ENCODE data around the gene ACAD8. TPM values are rescaled to one million over a fixed set of nuclear protein-coding genes. Genes with fewer than 3 reads are reported as not detected.
"Not testable (repeated sequence)": the region's sequence is repeated elsewhere in the genome, so short reads cannot be mapped to it uniquely, and the experiment has no call there.

Gene ACAD8
- total RNA-seq, 4 donors from 2014 or later, result 46.3 to 71.2 (median 59.8) TPM

GRCh38 chr11:134282121-134283045 is 29.0 kb downstream of the ACAD8 start:
- H3K27me3 ChIP-seq, result peaks cover 16% of the 10 kb centered on the region
- H3K36me3 ChIP-seq, result no peaks in the 10 kb centered on the region
- DNase-seq (ENCODE audit: low spot score in 2 of 2), result no peak
- WGBS, result 78% methylated on average over 20 of the region's 22 CpGs
- H3K4me1 ChIP-seq, result peaks cover 6% of the 10 kb centered on the region
- no peak overlapping the region for H3K4me3 ChIP-seq
- TF ChIP-seq EP300 (IDR thresholded peaks at IDR 0.05), result no peak
- TF ChIP-seq POLR2A (IDR thresholded peaks at IDR 0.05), result no peak
- TF ChIP-seq CTCF (IDR thresholded peaks at IDR 0.05), result no peak
- no peak for TF ChIP-seq POLR2AphosphoS5 (IDR thresholded peaks at IDR 0.05)
- H3K9me3 ChIP-seq, result no peaks in the 10 kb centered on the region
- H3K27ac ChIP-seq, result no peak overlapping the region

- WGBS, result 93% methylated on average over 15 of the region's 16 CpGs
- Histone ChIP-seq H3K36me3 (no peaks in the 10 kb centered on the region), H3K4me3 (no peak overlapping the region), H3K9me3 (no peaks in the 10 kb centered on the region), H3K27me3 (peaks cover 4% of the 10 kb centered on the region), H3K27ac (no peak overlapping the region), H3K4me1 (peaks cover 6% of the 10 kb centered on the region)
- no peak for DNase-seq (ENCODE audit: low spot score in 2 of 2)
- no peak for TF ChIP-seq CTCF (IDR thresholded peaks at IDR 0.05)
- no peak for TF ChIP-seq POLR2A (IDR thresholded peaks at IDR 0.05)
- TF ChIP-seq EP300 (IDR thresholded peaks at IDR 0.05), result no peak
- no peak for TF ChIP-seq POLR2AphosphoS5 (IDR thresholded peaks at IDR 0.05)
Observed at GRCh38 chr11:134283461-134284230, 30.3 kb downstream of the ACAD8 start.

- not testable (repeated sequence) for H3K27me3 ChIP-seq; H3K4me3 ChIP-seq; H3K4me1 ChIP-seq; H3K27ac ChIP-seq; DNase-seq (ENCODE audit: low spot score in 2 of 2); H3K36me3 ChIP-seq; H3K9me3 ChIP-seq
- 83% methylated on average over 5 of the region's 5 CpGs for WGBS
Observed at GRCh38 chr11:134284349-134284748, 31.0 kb downstream of the ACAD8 start.

GRCh38 chr11:134287561-134287960 is 34.2 kb downstream of the ACAD8 start:
- Histone ChIP-seq H3K27me3 (no peaks in the 10 kb centered on the region), H3K4me1 (peaks cover 3% of the 10 kb centered on the region), H3K4me3 (no peak overlapping the region), H3K9me3 (no peaks in the 10 kb centered on the region), H3K36me3 (no peaks in the 10 kb centered on the region), H3K27ac (no peak overlapping the region)
- no peak for DNase-seq (ENCODE audit: low spot score in 2 of 2)
- WGBS, result 88% methylated on average over 12 of the region's 12 CpGs
- TF ChIP-seq EP300 (IDR thresholded peaks at IDR 0.05), result no peak
- no peak for TF ChIP-seq CTCF (IDR thresholded peaks at IDR 0.05)
- no peak for TF ChIP-seq POLR2A (IDR thresholded peaks at IDR 0.05)
- TF ChIP-seq POLR2AphosphoS5 (IDR thresholded peaks at IDR 0.05), result no peak

GRCh38 chr11:134288486-134288885 is 35.1 kb downstream of the ACAD8 start:
- no peak for DNase-seq (ENCODE audit: low spot score in 2 of 2)
- Histone ChIP-seq H3K4me3 (no peak overlapping the region), H3K36me3 (no peaks in the 10 kb centered on the region), H3K27me3 (no peaks in the 10 kb centered on the region), H3K27ac (no peak overlapping the region), H3K4me1 (no peaks in the 10 kb centered on the region), H3K9me3 (no peaks in the 10 kb centered on the region)
- WGBS, result 93% methylated on average over 9 of the region's 13 CpGs
- TF ChIP-seq POLR2AphosphoS5 (IDR thresholded peaks at IDR 0.05) (no peak), EP300 (IDR thresholded peaks at IDR 0.05) (no peak), POLR2A (IDR thresholded peaks at IDR 0.05) (no peak), CTCF (IDR thresholded peaks at IDR 0.05) (no peak)

All from suprapubic skin (tissue), 4 donors.